K562 (cell line): ENCODE results near the gene BAIAP2. TPM values are rescaled to one million over a fixed set of nuclear protein-coding genes. Genes with fewer than 3 reads are reported as not detected.

Source experiments
- ARHGAP35 ChIP-seq: fragments of 450-650 bp; IDR thresholded peaks from 2 replicates; pipeline ENCODE4 v1.6.1; 2018; ENCODE audit not compliant: partially characterized antibody
- CAMTA2 ChIP-seq: fragments of 250-450 bp; sonication (Bioruptor Pico); conservative IDR thresholded peaks from 2 replicates; pipeline ENCODE4 v1.5.1; 2022
- CBX5 ChIP-seq: IDR thresholded peaks from 2 replicates; pipeline ENCODE4 v1.6.1; 2014; ENCODE audit warnings: low read depth, borderline replicate concordance
- CC2D1A ChIP-seq: fragments of 450-650 bp; IDR thresholded peaks from 2 replicates; pipeline ENCODE4 v1.6.1; 2017; ENCODE audit warnings: mild to moderate bottlenecking
- CEBPG ChIP-seq, 3 experiments: fragments of 200-800 bp in 1 of 3; sonication (Bioruptor generic) in 1 of 3; sonication (generic) in 1 of 3; formaldehyde crosslinking in 1 of 3; IDR thresholded peaks in 2 of 3; conservative IDR thresholded peaks in 1 of 3; 2 replicates each; pipeline versions ENCODE4 v1.6.1 to v1.8.0; 2016 to 2022; ENCODE audit warnings: missing compliant biosample characterization in 2 of 3, missing genetic modification characterization in 2 of 3, mild to moderate bottlenecking in 1 of 3, missing genetic modification reagents in 1 of 3
- E2F8 ChIP-seq: fragments of 450-650 bp; IDR thresholded peaks from 2 replicates; pipeline ENCODE4 v1.7.1; 2018; ENCODE audit warnings: mild to moderate bottlenecking, low read depth; ENCODE audit not compliant: partially characterized antibody
- FOXJ3 ChIP-seq: sonication (generic); formaldehyde crosslinking; IDR thresholded peaks from 2 replicates; pipeline ENCODE4 v1.4.0; 2020; ENCODE audit warnings: mild to moderate bottlenecking, missing genetic modification reagents
- GATAD2B ChIP-seq: fragments of 450-650 bp; IDR thresholded peaks from 2 replicates; pipeline ENCODE4 v1.6.1; 2017; ENCODE audit warnings: mild to moderate bottlenecking, borderline replicate concordance
- HDAC1 ChIP-seq, 2 experiments: fragments of 450-650 bp; IDR thresholded peaks; 2 replicates each; pipeline ENCODE4 v1.6.1; 2016 to 2017; ENCODE audit warnings: inconsistent platforms in 1 of 2, mild to moderate bottlenecking in 1 of 2, moderate library complexity in 1 of 2
- HNRNPLL ChIP-seq: fragments of 200-400 bp; formaldehyde crosslinking; IDR thresholded peaks from 2 replicates; pipeline ENCODE4 v1.6.1; 2017; ENCODE audit warnings: low read length, low read depth, mild to moderate bottlenecking; ENCODE audit not compliant: poor library complexity, severe bottlenecking
- KLF1 ChIP-seq: fragments of 450-650 bp; IDR thresholded peaks from 2 replicates; pipeline ENCODE4 v1.6.1; 2016; ENCODE audit warnings: missing genetic modification characterization, missing compliant biosample characterization
- LCOR ChIP-seq: sonication (generic); formaldehyde crosslinking; IDR thresholded peaks from 2 replicates; pipeline ENCODE4 v1.8.0; 2022; ENCODE audit warnings: mild to moderate bottlenecking, missing genetic modification reagents
- MCM5 ChIP-seq: fragments of 450-650 bp; IDR thresholded peaks from 2 replicates; pipeline ENCODE4 v1.6.1; 2016; ENCODE audit warnings: low read depth
- MXI1 ChIP-seq: IDR thresholded peaks from 2 replicates; pipeline ENCODE4 v1.6.1; 2011; ENCODE audit warnings: low read depth, mild to moderate bottlenecking, improper control_type of control experiment, low read length
- NFE2L1 ChIP-seq: fragments of 450-650 bp; IDR thresholded peaks from 2 replicates; pipeline ENCODE4 v1.6.1; 2016; ENCODE audit warnings: missing genetic modification characterization, low read depth, mild to moderate bottlenecking, missing compliant biosample characterization, moderate library complexity, borderline replicate concordance
- PML ChIP-seq: IDR thresholded peaks from 2 replicates; pipeline ENCODE4 v1.6.1; 2012; ENCODE audit warnings: low read length, inconsistent platforms
- PPARD ChIP-seq: fragments of 250-450 bp; sonication (Bioruptor Pico); IDR thresholded peaks from 2 replicates; pipeline ENCODE4 v1.8.0; 2022; ENCODE audit warnings: inconsistent platforms, mild to moderate bottlenecking, moderate library complexity
- RBM22 ChIP-seq: fragments of 200-400 bp; formaldehyde crosslinking; IDR thresholded peaks from 2 replicates; pipeline ENCODE4 v1.6.1; 2018; ENCODE audit warnings: low read length, low read depth; ENCODE audit not compliant: poor library complexity, severe bottlenecking
- TCF7L2 ChIP-seq: fragments of 150-350 bp; IDR thresholded peaks from 2 replicates; pipeline ENCODE4 v1.6.1; 2016; ENCODE audit warnings: low read depth, mild to moderate bottlenecking, low read length, moderate library complexity
- XRCC4 ChIP-seq: IDR thresholded peaks from one replicate; pipeline ENCODE4 v1.6.1; 2011; ENCODE audit not compliant: insufficient read depth, insufficient read length; ENCODE audit errors: extremely low read depth
- ZNF239 ChIP-seq: fragments of 250-450 bp; sonication (Bioruptor Pico); IDR thresholded peaks from 2 replicates; pipeline ENCODE4 v1.4.0; 2020; ENCODE audit warnings: mild to moderate bottlenecking
- ZNF408 ChIP-seq: fragments of 250-450 bp; sonication (Bioruptor Pico); IDR thresholded peaks from 2 replicates; pipeline ENCODE4 v1.4.0; 2020; ENCODE audit warnings: low read depth, mild to moderate bottlenecking, moderate library complexity
- polyA plus RNA-seq, 8 experiments: library from polyadenylated mRNA; depleted of rRNA in 4 of 8; stranded (reverse) in 5 of 8; unstranded in 3 of 8; fragments of >200 nt; fragmentation: Nextera tagmentation in 2 of 8; fragmentation: Illumina TruSeq in 1 of 8; extraction: Ambion mirVana in 2 of 8; extraction: Trizol in 1 of 8; gene quantifications; 2 replicates each; pipeline versions ENCODE4 v1.2.1 to v1.2.3, GENCODE V29; 2011 to 2014; ENCODE audit warnings: inconsistent platforms in 1 of 8, missing spikeins in 1 of 8
- total RNA-seq, 7 experiments: library from RNA; depleted of rRNA in 6 of 7; stranded (reverse); fragments of >200 nt in 6 of 7; fragmentation: Illumina TruSeq in 2 of 7; extraction: Trizol in 2 of 7; gene quantifications; 2 replicates each; pipeline versions ENCODE4 v1.2.1 to v1.2.3, GENCODE V29; 2011 to 2021; ENCODE audit warnings: low replicate concordance in 1 of 7
- TF ChIP-seq, protein P1 (sequence below), 2 experiments: fragments of 450-650 bp; IDR thresholded peaks; 2 replicates each; pipeline ENCODE4 v1.6.1; 2016

Gene BAIAP2
- total and polyA plus RNA-seq, 9 of the 15 experiments (the other 6 are each of a cell fraction or from before 2014, with no cell fraction given) = 2.3 to 51.6 (median 18.4) TPM

GRCh38 chr17:81034779-81035520 is at the start of gene BAIAP2 (continued):
- TF ChIP-seq MCM5 (no peak), ZNF408 (CRISPR knock-in tag) (no peak), XRCC4 (no peak), LCOR (CRISPR knock-in tag) (no peak), HDAC1 (IDR thresholded peaks at IDR 0.05) (no peak; a peak in 1 of 4 replicates), CEBPG (CRISPR knock-in tag; IDR thresholded peaks at IDR 0.05) (no peak), CEBPG (tag; conservative IDR thresholded peaks at IDR 0.05 in 1 of 2, IDR thresholded peaks at IDR 0.05 in 1 of 2) (no peak), E2F8 (no peak), HNRNPLL (peak; percentile 57), PPARD (CRISPR knock-in tag) (no peak), PML (peak; percentile 83), MXI1 (no peak), CC2D1A (no peak), ARHGAP35 (no peak), RBM22 (peak; percentile 80), ZNF239 (no peak), KLF1 (tag) (no peak), FOXJ3 (CRISPR knock-in tag) (no peak), TCF7L2 (no peak), NFE2L1 (tag) (no peak), GATAD2B (peak; percentile 64; the same call in 1 of the 2 replicates), CAMTA2 (CRISPR knock-in tag) (no peak), CBX5 (no peak)
- TF ChIP-seq, protein P1, sequence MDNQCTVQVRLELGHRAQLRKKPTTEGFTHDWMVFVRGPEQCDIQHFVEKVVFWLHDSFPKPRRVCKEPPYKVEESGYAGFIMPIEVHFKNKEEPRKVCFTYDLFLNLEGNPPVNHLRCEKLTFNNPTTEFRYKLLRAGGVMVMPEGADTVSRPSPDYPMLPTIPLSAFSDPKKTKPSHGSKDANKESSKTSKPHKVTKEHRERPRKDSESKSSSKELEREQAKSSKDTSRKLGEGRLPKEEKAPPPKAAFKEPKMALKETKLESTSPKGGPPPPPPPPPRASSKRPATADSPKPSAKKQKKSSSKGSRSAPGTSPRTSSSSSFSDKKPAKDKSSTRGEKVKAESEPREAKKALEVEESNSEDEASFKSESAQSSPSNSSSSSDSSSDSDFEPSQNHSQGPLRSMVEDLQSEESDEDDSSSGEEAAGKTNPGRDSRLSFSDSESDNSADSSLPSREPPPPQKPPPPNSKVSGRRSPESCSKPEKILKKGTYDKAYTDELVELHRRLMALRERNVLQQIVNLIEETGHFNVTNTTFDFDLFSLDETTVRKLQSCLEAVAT (IDR thresholded peaks at IDR 0.05) = no peak
